Endometrial microvascular endothelial cells (primary cell): ENCODE data around the gene TRAF2. TPM values are rescaled to one million over a fixed set of nuclear protein-coding genes. Genes with fewer than 3 reads are reported as not detected.

Experiments used
- in situ Hi-C: cut with HindIII; loops from 2 replicates; pipeline ENCODE4 v1.10.0; 2017; ENCODE audit warnings: low sequenced_read_pairs, low pct_unique_long_range_greater_than_20kb; ENCODE audit errors: inconsistent ontology term
- total RNA-seq: library from RNA; depleted of rRNA; stranded (reverse); fragments of >200 nt; gene quantifications from one replicate; pipeline ENCODE4 v1.2.3, GENCODE V29; 2015; ENCODE audit errors: inconsistent ontology term

Gene TRAF2
- total RNA-seq, 1 donor from 2014 or later = 16.7 TPM

DNA sequence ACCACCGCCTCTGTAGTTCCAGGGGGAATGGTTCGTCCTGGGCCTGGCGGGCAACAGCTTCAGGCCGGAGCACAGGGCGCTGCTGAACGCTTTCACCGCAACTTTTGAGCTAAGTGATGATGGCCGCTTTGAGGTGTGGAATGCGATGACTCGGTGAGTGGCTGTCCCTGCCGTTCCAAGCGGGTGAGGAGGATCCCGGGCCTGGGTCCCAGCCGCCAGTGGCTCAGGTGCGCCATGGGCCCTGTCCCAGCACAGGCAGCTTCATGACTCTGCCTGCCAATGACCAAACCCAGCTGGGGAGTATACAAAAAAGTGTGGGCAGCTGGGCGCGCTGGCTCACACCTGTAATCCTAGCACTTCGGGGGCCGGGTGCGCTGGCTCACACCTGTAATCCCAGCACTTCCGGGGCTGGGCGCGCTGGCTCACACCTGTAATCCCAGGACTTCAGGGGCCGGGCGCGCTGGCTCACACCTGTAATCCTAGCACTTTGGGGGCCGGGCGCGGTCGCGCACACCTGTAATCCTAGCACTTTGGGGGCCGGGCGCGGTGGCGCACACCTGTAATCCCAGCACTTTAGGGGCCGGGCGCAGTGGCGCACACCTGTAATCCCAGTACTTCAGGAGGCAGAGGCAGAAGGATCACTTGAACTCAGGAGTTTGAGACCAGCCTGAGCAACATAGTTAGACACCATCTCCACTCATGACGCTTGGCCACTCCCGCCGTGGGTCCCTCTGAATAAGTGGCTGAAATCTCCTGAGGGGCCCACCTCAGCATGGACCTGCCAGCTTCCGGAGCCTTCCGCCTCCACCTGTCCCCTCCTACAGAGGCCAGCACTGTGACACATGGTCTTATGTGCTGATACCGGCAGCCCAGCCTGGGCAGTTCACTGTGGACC is 66.8 kb downstream of the TRAF2 start:
- in situ Hi-C loops = no loop called here

DNA sequence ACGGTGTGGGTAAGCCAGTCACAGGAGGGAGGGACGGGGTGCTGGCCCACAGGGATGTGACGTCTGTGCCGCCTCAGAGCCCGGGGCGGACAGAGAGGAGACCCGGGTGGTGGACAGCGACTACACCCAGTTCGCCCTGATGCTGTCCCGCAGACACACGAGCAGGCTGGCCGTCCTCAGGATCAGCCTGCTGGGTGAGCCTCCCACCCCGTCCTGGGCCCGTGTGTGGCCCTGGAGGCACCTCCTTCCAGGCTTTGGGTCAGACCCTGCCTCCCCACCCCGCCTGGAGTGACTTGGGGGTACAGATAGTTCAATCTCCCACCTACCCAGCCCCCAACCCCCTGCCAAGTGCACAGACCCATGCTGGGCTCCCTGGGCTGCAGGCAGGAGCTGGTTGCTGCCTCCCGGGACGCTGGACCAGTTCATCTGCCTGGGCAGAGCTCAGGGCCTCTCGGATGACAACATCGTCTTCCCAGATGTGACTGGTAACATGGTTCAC is 67.5 kb downstream of the TRAF2 start:
- in situ Hi-C loops = no loop called here

DNA sequence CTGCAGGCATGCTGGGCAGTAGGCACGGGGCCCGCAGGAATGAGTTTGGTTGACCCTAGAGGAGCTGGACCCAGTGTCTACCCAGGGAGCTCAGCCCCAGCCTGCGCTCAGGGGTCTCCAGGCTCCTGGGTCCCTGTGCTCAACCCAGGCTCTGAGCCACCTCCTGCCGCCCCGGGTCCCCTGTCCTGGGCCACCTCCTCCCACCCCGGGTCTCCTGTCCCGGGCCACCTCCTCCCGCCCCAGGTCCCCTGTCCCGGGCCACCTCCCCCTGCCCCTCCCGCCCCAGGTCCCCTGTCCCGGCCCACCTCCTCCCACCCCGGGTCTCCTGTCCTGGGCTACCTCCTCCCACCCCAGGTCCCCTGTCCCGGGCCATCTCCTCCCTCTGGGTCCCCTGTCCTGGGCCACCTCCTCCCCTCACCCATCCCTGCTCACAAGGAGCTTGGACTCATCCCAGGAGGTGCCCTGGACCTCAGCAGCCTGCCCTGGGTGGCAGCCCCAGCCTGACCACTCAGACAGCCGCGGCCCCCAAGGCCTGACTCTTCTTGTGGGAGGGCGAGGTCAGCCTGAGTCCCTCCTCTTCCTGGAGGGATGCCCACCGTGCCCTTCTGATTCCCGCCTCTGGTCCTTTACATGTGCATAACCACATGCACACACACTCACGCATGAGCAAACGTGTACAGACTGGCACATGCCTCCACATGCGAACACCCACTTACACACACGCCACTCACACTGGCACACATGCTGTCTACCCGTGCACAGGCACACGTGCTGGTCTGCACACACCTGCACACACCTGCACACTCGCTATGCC is 68.2 kb downstream of the TRAF2 start:
- in situ Hi-C loops = no loop called here

DNA sequence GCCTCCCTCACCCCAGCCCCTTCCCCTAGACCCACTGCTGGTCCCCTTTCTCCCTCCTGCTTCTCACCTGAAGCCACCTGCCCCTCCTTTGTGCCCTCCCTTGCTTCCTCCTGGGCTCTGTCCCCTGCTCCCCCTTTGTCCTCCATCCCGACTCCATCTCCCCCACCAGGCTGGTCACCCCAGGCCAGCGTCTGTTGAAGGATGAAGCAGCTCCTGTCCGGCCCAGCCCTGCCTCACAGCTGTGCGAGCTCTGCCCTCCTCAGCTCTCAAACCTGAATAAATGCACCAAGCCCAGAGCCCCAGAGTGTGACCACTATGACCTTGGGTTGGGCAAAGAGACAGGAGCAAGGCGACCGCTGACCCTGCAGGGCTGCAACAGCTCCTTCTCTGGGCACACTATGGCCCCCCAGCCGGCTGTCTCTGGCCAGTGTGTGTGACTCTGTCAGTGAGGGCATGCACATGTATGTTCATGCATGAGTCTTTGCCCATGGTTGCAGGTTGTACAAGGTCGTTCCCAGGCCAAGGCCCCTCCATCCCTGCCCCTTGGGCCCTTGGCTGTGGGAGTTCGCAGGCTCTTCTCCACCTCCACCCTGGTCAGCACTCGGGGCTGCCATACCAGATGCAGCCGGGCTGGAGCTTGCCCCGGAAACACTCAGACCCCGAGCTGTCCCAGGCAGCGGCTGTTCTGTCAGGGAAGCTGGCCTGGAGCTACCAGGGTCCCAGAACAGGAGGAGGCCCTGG is 69.1 kb downstream of the TRAF2 start:
- in situ Hi-C loops = no loop called here

DNA sequence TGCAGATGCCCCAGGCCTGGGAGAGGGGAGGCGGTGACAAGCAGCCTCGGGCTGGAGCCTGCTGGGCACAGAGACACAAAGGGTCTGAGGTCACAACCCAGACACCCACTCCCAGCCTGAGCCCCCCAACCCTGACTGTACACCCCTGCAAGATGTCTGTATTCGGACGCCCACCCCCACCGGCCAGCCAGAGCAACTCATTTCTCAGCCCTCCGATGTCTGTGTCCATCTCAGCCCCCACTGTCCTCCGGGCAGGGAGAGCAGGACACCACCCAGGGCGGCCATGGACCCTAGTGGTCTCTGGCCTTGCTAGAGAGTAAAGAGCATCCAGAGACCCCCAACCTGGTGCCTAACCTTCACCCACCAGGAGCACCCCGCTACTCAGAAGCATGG is 69.6 kb downstream of the TRAF2 start:
- in situ Hi-C loops = no loop called here

DNA sequence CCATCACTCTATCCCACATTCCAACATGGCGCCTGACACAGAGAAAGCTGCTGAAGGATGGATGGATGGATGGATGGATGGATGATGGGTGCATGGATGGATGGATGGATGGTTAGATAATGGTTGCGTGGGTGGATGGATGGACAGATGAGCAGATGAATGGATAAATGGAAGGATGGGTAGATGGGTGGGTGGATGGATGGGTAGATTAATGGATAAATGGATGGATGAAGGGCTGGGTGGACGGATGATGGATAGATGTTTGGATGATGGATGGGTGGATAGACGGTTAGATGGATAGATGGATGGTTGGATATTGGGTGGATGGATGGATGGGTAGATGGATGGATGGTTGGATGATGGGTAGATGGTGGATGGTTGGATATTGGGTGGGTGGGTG is 70.3 kb downstream of the TRAF2 start:
- in situ Hi-C loops = no loop called here

DNA sequence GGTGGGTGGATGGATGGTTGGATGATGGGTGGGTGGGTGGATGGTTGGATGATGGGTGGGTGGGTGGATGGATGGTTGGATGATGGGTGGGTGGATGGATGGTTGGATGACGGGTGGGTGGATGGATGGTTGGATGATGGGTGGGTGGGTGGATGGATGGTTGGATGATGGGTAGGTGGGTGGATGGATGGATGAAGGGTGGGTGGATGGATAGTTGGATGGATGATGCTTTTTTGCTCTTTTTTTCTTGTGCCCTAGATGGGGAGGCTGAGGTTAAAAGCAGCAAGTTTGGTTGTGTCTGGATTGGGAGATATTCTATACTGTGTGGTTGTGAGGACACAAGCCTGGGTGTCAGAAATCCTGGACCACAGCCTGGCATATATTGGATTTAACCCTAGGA is 71.1 kb downstream of the TRAF2 start:
- in situ Hi-C loops = no loop called here

DNA sequence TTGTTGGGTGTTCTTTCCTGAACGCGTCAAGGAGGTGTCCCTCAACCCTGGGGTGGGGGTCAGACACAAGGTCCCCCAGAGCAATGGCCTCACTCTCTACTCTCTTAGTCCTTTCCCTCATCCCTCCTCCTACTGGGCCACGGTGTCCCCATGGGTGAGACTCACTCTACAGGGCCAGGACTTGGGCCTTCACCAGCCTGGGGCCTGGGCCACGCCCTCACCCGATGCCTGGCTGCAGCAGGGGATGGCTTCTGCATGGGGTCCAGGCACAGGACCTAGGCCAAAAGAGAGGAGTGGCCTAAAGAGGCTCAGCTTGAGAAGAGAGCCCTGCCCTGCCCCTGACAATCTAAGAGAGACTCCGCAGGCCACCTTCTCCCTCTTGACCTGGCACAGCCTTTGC is 71.6 kb downstream of the TRAF2 start:
- in situ Hi-C loops = no loop called here

DNA sequence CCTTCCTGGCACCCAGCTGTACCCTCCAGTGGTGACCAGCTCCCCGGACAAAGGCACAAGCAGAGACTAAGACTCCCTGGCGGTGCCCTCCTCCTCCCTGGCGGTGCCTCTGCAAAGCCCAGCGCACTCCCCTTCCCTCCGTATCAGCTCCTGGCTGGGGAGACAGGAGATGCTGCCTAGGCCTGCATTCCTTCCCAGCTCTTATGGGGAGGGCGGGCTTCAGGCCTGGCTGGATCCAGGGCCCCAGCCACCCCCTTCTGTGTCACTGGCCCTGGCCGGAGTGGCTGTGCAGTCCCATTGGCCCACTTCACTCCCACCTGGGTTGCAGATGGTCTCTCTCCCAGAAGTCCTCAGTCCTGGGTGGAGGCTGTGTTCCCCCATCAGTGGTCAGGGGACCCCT is 72.2 kb downstream of the TRAF2 start:
- in situ Hi-C loops = no loop called here

DNA sequence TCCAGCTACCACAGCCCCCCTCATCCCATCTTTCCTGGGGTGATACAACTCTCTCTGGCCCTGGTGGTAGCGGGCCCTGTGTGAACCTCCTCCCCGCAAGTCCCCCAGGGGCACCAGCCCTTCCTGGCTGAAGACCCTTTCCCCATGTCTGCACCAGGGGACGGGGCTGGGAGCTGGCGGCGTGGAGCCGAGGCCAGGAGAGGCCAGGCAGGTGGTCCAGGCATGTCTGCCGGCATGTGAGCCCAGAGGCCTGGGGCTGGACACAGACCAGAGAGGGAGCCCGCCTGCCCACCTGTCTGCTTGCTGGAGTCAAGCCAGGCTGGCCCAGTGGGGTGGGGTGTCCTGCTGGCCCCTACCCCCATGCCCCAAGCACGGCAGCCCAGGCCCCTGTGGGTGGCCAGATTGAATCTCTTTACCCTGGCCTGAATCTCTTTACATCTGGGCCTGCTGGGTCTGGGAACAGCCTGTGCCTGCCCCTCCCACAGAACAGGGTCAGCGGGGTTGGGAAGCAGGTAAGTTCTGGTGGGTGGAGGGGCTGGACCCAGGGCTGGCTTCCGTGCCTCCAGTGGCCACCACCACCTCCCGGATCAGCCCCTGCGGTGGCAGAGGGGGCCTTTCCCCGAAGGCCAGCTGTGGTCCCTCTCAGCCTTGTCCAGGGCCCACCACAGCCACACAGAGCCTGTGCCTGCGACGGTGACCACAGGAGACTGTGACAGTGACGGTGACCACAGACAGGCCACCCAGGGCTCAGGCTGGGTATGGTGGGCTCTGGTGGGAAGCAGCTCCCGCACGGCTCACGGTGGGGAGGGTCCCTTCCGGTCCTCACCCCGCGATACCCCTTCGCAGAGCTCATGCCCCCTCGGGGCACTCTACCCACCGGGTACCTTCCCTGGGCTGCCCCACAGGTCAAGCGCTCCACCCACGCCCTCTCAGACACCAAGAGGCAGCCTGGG is 72.9 kb downstream of the TRAF2 start:
- in situ Hi-C loops = no loop called here

DNA sequence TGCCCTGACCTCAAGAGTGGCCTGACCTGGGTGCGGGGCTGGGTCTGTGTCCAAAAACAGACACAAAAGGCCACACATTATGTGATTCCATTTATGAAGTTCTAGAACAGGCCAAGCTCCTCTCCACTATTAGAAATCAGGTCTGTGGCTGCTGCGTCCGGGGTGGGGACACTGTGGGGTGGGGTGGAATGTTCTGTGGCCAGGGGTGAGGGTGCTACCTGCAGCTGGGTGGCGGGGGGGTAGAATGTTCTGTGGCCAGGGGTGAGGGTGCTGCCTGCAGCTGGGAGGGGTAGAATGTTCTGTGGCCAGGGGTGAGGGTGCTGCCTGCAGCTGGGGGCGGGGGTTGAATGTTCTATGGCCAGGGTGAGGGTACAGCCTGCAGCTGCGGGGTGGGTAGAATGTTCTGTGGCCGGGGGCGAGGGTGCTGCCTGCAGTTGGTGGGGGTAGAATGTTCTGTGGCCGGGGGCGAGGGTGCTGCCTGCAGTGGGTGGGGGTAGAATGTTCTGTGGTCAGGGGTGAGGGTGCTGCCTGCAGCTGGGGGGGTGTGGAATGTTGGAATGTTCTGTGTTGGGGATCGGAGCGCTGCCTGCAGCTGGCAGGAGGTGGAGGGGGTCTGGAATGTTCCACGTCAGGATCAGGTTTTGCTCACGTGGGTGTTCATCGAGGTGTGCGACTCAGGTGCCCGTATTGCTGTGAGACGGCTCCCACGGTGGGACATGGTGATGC is 74.1 kb downstream of the TRAF2 start:
- in situ Hi-C loops = no loop called here

DNA sequence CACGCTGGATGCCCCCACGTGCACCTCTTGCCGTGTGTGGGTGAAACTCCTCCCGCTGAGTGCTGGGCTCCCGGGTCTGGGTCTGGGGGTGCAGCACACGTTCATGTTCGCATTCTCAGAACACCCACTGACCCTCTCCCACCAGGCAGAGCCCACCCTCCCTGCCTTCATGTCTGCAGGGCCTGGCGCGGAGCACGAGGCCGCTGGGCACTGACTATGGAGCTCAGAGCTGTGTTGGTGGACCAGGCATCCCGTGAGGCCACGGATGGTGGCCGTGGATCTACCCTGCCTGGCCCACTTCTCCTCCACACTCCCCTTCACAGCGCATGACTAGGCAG is 74.6 kb downstream of the TRAF2 start:
- in situ Hi-C loops = no loop called here

DNA sequence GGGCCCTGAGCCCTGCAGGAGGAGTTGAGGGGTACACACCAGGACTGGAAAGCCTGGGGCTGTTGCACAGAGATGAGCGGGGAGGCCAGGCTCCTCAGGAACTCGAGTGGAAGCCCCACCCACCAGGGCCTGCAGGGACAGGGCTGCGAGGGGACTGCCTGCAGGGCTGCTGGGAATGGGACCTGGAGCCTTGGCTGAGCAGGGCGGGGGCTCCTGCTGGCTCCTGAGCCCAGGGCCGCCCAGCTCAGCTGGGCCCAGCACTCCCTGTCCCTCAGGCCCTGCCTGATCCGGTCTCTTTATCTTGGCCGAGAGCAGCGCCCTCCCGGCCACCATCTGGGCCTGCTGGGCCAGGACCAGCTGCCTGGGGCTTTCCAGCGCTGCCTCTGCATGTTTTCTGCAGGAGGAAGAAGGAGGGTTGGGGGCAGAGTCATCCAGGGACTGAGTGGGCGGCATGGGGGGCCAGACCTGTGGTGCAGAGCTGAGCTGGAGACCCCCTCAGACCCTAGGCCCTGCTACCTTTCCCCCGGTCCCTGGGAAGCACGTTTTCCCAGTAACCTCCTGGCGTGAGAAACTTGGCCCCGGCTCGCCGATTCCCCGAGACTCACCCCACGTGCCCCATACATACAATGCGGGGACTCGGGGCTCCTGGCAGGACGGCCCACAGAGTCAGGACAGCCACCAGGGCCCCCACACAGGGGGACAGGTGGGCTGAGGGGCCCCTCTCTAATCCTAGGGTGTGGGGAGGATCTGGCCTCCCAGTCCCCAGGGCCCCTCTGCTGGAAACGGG is 75.2 kb downstream of the TRAF2 start:
- in situ Hi-C loops = no loop called here

DNA sequence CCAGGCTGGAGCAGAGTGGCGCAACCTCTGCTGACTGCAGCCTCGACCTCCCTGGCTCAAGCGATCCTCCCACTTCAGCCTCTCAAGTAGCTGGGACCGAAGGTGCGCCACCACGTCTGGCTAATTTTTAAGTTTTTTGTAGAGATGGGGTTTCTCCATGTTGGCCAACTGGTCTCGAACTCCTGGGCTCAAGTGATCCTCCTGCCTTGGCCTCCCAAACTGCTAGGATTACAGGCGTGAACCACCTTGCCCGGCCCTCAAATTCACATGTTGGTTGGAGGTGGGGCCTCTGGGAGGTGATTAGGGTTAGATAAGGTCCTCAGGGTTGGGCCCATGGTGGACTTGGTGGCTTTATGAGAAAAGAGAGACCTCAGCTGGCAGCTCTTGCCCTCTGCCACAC is 75.8 kb downstream of the TRAF2 start:
- in situ Hi-C loops = no loop called here

DNA sequence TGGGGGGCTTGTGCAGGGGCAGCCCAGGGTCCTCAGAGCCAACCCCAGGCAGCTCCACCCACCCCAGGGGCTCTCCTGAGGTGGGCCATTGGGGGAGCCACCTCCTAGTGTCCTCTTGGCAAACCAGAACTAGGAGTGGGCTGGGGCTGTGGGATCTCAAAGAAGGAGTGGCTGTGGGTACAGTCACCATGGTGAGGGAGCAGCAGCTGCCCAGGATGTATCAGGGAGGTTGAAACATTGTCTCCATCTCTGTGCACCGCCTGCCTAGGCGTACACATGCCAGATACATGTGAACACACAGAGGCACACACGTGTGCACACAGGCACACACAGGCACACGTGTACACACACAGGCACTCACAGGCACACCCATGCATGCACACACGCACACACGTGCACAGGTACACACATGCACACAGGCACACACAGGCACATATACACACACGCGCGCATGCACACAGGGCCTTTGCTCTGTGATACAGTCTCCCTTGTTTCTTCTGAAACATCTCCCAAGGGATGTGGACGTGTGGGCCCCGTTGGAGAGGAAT is 76.5 kb downstream of the TRAF2 start:
- in situ Hi-C loops = no loop called here

DNA sequence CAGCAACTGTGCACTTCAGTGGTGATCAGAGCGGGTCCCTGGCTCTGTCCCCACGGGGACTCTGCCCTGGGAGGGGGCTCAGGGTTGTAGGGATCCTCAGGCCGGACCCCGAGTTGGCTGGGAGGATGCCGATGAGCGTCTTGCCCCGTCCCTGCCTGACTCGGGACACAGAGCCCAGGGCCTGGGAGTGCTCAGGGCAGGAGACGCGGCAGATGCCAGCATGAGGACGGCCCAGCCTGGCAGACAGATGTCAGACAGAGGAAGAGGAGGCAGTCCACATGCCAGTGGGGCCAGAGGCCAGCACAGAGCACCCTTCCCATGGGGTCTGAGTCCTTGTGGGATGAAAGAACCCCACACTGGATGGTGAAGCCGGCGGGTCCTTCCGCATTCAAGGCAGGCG is 77.0 kb downstream of the TRAF2 start:
- in situ Hi-C loops = no loop called here

DNA sequence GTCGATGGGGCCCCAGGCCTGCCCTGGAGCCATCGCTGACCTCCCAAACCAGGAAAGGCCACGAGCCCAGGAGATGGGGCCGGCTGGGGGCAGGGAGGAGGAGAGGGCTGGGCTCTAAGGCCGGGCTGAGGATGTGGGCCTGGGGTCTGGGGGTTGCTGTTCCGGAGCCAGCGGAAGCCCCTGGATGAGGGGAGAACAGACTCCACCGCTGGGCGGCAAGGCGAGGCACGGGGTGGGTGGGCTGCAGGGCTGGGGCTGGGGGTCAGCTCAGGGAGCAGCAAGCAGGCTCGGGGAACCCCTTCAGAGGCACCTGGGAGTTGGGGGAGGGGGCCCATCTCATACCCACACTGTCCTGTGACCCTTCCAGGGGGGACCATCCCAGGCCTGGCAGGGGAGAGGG is 77.4 kb downstream of the TRAF2 start:
- in situ Hi-C loops = no loop called here
